Gastroesophageal sphincter (tissue), 4 donors: ENCODE data around the gene LRRC75A. TPM values are rescaled to one million over a fixed set of nuclear protein-coding genes. Genes with fewer than 3 reads are reported as not detected.

Experiments used
- ATAC-seq: fragments of 150-250 bp; one replicate; pipeline ENCODE4 v1.9.1; 2016; ENCODE audit warnings: mild to moderate bottlenecking, moderate library complexity
- H3K27ac ChIP-seq, 4 donors: fragments of 200-600 bp; sonication (generic) in 3 of 4; 1 replicate in 3 of 4; 2 replicates in 1 of 4; pipeline ENCODE4 v1.5.1; 2016 to 2019
- H3K27me3 ChIP-seq: fragments of 200-600 bp; sonication (generic); one replicate; pipeline ENCODE4 v1.5.1; 2019
- H3K36me3 ChIP-seq, 2 donors: fragments of 200-600 bp; sonication (generic); one replicate each; pipeline ENCODE4 v1.5.1; 2019; ENCODE audit warnings: control low read depth in 1 of 2
- H3K4me1 ChIP-seq, 3 donors: fragments of 200-600 bp; sonication (generic); 1 replicate in 2 of 3; 2 replicates in 1 of 3; pipeline ENCODE4 v1.5.1; 2016 to 2019; ENCODE audit warnings: control low read depth in 2 of 3
- H3K4me3 ChIP-seq, 2 donors: fragments of 200-600 bp; sonication (generic); one replicate each; pipeline ENCODE4 v1.5.1; 2019; ENCODE audit warnings: mild to moderate bottlenecking in 1 of 2, moderate library complexity in 1 of 2
- H3K9me3 ChIP-seq, 3 donors: fragments of 200-600 bp; sonication (generic); one replicate each; pipeline ENCODE4 v1.5.1; 2017 to 2019; ENCODE audit warnings: control low read depth in 2 of 3
- CTCF ChIP-seq, 4 experiments: fragments of 200-600 bp in 2 of 4; fragments of 450-650 bp in 2 of 4; sonication (generic) in 1 of 4; IDR thresholded peaks; one replicate each; pipeline ENCODE4 v1.5.1; 2017 to 2019; ENCODE audit warnings: antibody characterized with exemption in 4 of 4, mild to moderate bottlenecking in 2 of 4, moderate library complexity in 2 of 4
- EP300 ChIP-seq: sonication (generic); formaldehyde crosslinking; IDR thresholded peaks from one replicate; pipeline ENCODE4 v1.6.1; 2017; ENCODE audit warnings: antibody characterized with exemption, mild to moderate bottlenecking
- POLR2A ChIP-seq, 2 donors: fragments of 450-650 bp; IDR thresholded peaks; one replicate each; pipeline ENCODE4 v1.6.1; 2017; ENCODE audit warnings: antibody characterized with exemption in 2 of 2, mild to moderate bottlenecking in 2 of 2, moderate library complexity in 1 of 2
- POLR2AphosphoS5 ChIP-seq: sonication (generic); formaldehyde crosslinking; IDR thresholded peaks from one replicate; pipeline ENCODE4 v1.6.1; 2017; ENCODE audit warnings: antibody characterized with exemption
- WGBS, 2 donors: methylation state at CpG; one replicate each; pipeline ENCODE4 v1.1.5; 2018; ENCODE audit warnings: low coverage in 1 of 2; 5-methylcytosine and 5-hydroxymethylcytosine counted together
- total RNA-seq, 4 donors: library from RNA; depleted of rRNA; stranded (reverse); fragments of >200 nt; gene quantifications; one replicate each; pipeline ENCODE4 v1.1.0, GENCODE V29; 2016

LRRC75A gene
- total RNA-seq, 4 donors from 2014 or later, result 0.94 to 4.0 (median 2.3) TPM

DNA sequence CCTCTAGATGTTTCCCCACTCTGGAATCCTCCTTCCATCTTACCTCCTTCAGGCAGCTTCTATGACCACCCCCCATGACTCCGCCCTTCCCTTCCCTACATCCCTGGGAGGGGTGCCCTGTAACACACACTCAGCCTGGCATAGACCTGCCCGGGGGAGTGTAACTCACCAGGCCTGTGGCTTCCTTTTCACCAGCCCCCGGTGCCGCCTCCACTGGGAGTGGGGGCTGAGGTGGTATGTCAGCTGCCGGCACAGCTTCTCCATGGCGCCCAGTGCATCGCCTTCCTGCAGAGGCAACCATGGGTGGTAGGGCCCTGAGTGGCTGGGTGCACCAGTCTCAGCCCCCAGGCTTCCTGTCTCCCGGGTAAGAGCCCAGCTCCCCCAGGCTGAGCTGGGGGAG is 44.3 kb downstream of the LRRC75A start:
- no peak overlapping the region for H3K4me3 ChIP-seq
- no peaks in the 10 kb centered on the region for H3K27me3 ChIP-seq
- no peak overlapping the region for H3K27ac ChIP-seq
- peaks cover 0 to 31% (median 3%) of the 10 kb centered on the region in 3 donors for H3K4me1 ChIP-seq
- WGBS, 2 donors, result 100% methylated on average over 1 of the region's 8 CpGs
- no peak for ATAC-seq
- TF ChIP-seq EP300 (no peak), CTCF (IDR thresholded peaks at IDR 0.05) (no peak), POLR2A (IDR thresholded peaks at IDR 0.05) (no peak), POLR2AphosphoS5 (no peak)
- peaks cover 0 to 59% of the 10 kb centered on the region in 2 donors for H3K36me3 ChIP-seq
- no peaks in the 10 kb centered on the region for H3K9me3 ChIP-seq

DNA sequence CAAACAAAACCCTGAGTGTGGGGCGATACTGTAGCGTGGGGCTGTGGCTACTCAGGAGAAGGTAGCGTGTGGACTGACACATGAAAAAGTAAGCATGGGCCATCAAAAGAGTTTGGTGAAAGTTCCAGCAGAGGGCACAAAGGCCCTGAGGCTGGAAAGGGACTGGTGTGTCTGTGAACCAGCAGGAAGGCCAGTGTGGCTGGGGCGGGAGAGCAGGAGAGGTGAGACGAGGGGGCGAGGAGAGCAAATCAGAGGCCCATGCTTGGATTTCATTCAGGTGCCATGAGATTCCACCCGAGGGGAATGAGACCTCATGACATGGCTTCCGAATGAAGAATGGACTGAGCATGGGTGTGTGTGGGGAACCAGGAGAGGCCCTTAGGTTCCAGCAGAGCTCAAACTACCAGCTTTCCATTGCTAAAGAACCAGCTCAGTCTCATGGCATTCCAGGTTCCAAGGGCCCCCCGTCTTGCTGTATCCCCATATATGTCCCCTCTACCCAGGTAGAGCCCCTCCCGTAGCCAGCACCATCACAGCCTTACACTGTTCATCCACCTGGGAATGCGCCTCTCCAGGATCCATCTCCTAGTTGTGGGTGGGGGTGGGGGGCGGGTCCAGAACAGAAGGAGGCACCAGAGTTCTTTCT is 45.5 kb downstream of the LRRC75A start:
- Histone ChIP-seq H3K4me3 (no peak overlapping the region), H3K27me3 (no peaks in the 10 kb centered on the region), H3K27ac (no peak overlapping the region), H3K36me3 (peaks cover 0 to 71% of the 10 kb centered on the region in 2 donors), H3K9me3 (no peaks in the 10 kb centered on the region), H3K4me1 (peaks cover 0 to 42% (median 3%) of the 10 kb centered on the region in 3 donors)
- no peak for ATAC-seq
- TF ChIP-seq POLR2A (IDR thresholded peaks at IDR 0.05), result no peak
- no peak for TF ChIP-seq POLR2AphosphoS5
- TF ChIP-seq EP300, result no peak
- no peak for TF ChIP-seq CTCF (IDR thresholded peaks at IDR 0.05)
- WGBS, 2 donors, result 72 to 83% methylated on average over 4 to 5 of the region's 12 CpGs

- Histone ChIP-seq H3K27ac (no peak overlapping the region), H3K36me3 (peaks cover 0 to 80% of the 10 kb centered on the region in 2 donors), H3K4me1 (peaks cover 6 to 63% (median 10%) of the 10 kb centered on the region in 3 donors), H3K27me3 (no peaks in the 10 kb centered on the region), H3K9me3 (no peaks in the 10 kb centered on the region), H3K4me3 (no peak overlapping the region)
- TF ChIP-seq CTCF (IDR thresholded peaks at IDR 0.05) (no peak), POLR2AphosphoS5 (no peak), POLR2A (IDR thresholded peaks at IDR 0.05) (no peak), EP300 (no peak)
- 75% methylated on average over 4 of the region's 6 CpGs; no CpG with 5 or more reads in 1 of the 2 donors for WGBS, 2 donors
- ATAC-seq, result no peak
Observed at GRCh38 chr17:16444258-16444886, 47.6 kb downstream of the LRRC75A start.

DNA sequence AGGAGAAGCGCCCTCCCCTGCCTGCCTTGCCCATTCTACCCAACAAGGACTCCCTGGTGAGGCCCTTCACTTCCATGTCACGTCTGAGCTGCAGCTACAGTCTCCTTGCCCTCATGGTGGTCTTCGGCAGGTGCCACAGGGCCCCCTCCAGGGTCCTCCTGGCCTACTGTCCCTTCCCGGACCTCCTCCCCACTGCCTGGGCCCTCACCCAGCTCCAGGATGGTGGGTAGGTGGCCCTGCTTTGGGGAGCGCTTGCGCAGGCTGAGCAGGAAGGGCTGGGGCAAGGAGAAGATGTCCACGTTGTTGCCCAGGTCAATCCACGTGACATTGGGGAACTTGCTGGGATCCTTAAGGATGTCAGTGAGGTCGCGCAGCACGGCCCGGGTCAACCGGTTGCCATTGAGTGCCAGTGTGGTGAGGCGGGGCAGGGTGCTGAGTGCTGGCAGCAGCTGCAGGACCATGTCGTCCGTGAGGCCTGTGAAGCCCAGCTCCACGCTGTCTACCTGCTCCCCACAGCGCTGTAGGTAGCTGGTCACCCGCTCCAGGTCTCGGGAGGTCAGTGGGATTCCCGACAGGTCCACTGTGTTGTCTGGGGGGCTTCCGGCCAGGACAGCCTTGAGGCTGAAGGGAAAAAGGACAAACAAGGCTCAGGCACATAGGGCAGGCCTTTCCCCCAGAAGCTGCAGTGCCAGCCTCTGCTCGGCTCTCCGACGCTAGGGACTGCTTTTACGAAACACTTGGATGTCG is 48.3 kb downstream of the LRRC75A start:
- Histone ChIP-seq H3K27me3 (no peaks in the 10 kb centered on the region), H3K4me3 (no peak overlapping the region), H3K9me3 (no peaks in the 10 kb centered on the region), H3K27ac (no peak overlapping the region), H3K36me3 (peaks cover 0 to 73% of the 10 kb centered on the region in 2 donors), H3K4me1 (peaks cover 6 to 63% (median 10%) of the 10 kb centered on the region in 3 donors)
- 100% methylated on average over 1 of the region's 27 CpGs; no CpG with 5 or more reads in 1 of the 2 donors for WGBS, 2 donors
- TF ChIP-seq CTCF (IDR thresholded peaks at IDR 0.05) (no peak), EP300 (no peak), POLR2A (IDR thresholded peaks at IDR 0.05) (no peak)
- no peak for ATAC-seq
